Esophagus squamous epithelium (tissue), 5 donors: ENCODE measurements around the gene HES2. TPM values are rescaled to one million over a fixed set of nuclear protein-coding genes. Genes with fewer than 3 reads are reported as not detected.
A peak's percentile ranks its signal among the peaks of the same experiment; 100 is the strongest.

ENCODE experiments used
- DNase-seq: peaks from one replicate; lab custom pipeline; 2025; lab: John Stamatoyannopoulos, UW
- H3K27ac ChIP-seq, 4 donors: fragments of 200-600 bp; sonication (generic); one replicate each; pipeline ENCODE4 v1.5.1; 2016 to 2019; ENCODE audit warnings: mild to moderate bottlenecking in 1 of 4
- H3K27me3 ChIP-seq, 4 donors: fragments of 200-600 bp; sonication (generic); 1 replicate in 3 of 4; 2 replicates in 1 of 4; pipeline versions ENCODE4 v1.5.1 to v1.6.0; 2017 to 2021; ENCODE audit warnings: antibody characterized with exemption in 1 of 4
- H3K36me3 ChIP-seq, 3 donors: fragments of 200-600 bp; sonication (generic); one replicate each; pipeline ENCODE4 v1.5.1; 2016 to 2019
- H3K4me1 ChIP-seq, 3 donors: fragments of 200-600 bp; sonication (generic); one replicate each; pipeline ENCODE4 v1.5.1; 2017 to 2019
- H3K4me3 ChIP-seq, 4 donors: fragments of 200-600 bp; sonication (generic); 1 replicate in 3 of 4; 2 replicates in 1 of 4; pipeline ENCODE4 v1.5.1; 2016 to 2019; ENCODE audit warnings: mild to moderate bottlenecking in 2 of 4, moderate library complexity in 1 of 4
- H3K9me3 ChIP-seq, 3 donors: fragments of 200-600 bp; sonication (generic); one replicate each; pipeline ENCODE4 v1.5.1; 2016 to 2019
- POLR2A ChIP-seq, 4 donors: fragments of 450-650 bp; IDR thresholded peaks; one replicate each; pipeline ENCODE4 v1.6.1; 2017; ENCODE audit warnings: antibody characterized with exemption in 4 of 4, mild to moderate bottlenecking in 4 of 4, moderate library complexity in 3 of 4
- whole genome bisulfite sequencing, 2 donors: methylation state at CpG; one replicate each; pipeline ENCODE4 v1.1.5; 2018; 5-methylcytosine and 5-hydroxymethylcytosine counted together
- intact Hi-C: fragments of 100-400 bp; cut with DNase I; formaldehyde crosslinking; loops from one replicate; pipeline ENCODE4 v1.15.0; 2022
- total RNA-seq, 4 donors: library from RNA; depleted of rRNA; stranded (reverse); fragments of >200 nt; gene quantifications; one replicate each; pipeline ENCODE4 v1.1.0, GENCODE V29; 2016
- TF ChIP-seq, protein P1 (sequence below), 6 experiments: fragments of 450-650 bp in 4 of 6; fragments of 200-600 bp in 2 of 6; sonication (generic) in 2 of 6; IDR thresholded peaks; one replicate each; pipeline ENCODE4 v1.5.1; 2016 to 2019; ENCODE audit warnings: antibody characterized with exemption in 6 of 6, mild to moderate bottlenecking in 4 of 6, moderate library complexity in 4 of 6
- donor health status: DM: yes; HTN: yes; CAD: no.

The HES2 gene
- total RNA-seq, 4 donors from 2014 or later = 40.5 to 51.9 (median 50.2) TPM

DNA sequence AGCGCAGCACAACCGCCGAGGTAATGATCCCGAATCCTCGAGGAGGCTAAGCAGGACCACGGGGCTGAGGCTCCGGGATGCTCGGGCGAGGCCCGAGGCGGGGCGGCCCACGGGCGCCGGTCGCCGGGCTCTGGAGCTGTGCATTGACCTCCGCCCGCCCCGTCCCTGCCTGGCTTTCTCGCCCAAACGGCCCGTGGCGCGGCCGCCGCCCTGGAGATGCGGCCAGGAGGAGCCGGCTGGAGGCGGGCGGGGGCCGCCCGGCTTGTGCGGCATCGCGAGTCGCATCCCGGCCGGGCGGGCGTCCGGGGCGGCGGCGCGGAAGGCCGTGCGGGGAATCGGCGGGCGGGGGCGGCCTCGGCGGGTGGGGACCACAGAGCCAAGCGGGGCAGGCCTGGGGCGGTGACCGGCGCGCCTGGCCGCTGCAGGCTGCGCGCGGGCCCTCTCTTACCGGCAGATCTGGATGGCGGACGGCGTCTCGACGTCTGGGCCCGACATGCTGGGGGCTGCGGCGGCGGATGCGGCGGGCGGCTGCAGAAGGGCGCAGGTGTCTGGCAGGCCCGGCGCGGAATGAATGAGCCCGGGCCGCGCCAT lies 26.8 kb downstream of the HES2 start:
- Histone ChIP-seq H3K36me3 (no peaks in the 10 kb centered on the region), H3K27ac (peak overlapping the region; percentile 95 to 99 (median 98)), H3K4me3 (peak overlapping the region; percentile 49 to 81 (median 75)), H3K9me3 (no peaks in the 10 kb centered on the region), H3K4me1 (peaks cover 13 to 36% (median 16%) of the 10 kb centered on the region in 3 donors), H3K27me3 (no peaks in the 10 kb centered on the region)
- intact Hi-C loops = no loop called here
- TF ChIP-seq, protein P1, sequence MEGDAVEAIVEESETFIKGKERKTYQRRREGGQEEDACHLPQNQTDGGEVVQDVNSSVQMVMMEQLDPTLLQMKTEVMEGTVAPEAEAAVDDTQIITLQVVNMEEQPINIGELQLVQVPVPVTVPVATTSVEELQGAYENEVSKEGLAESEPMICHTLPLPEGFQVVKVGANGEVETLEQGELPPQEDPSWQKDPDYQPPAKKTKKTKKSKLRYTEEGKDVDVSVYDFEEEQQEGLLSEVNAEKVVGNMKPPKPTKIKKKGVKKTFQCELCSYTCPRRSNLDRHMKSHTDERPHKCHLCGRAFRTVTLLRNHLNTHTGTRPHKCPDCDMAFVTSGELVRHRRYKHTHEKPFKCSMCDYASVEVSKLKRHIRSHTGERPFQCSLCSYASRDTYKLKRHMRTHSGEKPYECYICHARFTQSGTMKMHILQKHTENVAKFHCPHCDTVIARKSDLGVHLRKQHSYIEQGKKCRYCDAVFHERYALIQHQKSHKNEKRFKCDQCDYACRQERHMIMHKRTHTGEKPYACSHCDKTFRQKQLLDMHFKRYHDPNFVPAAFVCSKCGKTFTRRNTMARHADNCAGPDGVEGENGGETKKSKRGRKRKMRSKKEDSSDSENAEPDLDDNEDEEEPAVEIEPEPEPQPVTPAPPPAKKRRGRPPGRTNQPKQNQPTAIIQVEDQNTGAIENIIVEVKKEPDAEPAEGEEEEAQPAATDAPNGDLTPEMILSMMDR (IDR thresholded peaks at IDR 0.05) = no peak
- no peak for TF ChIP-seq POLR2A (IDR thresholded peaks at IDR 0.05)
- DNase-seq = no peak
- no CpG with 5 or more reads among the region's 83 CpGs for WGBS, 2 donors

DNA sequence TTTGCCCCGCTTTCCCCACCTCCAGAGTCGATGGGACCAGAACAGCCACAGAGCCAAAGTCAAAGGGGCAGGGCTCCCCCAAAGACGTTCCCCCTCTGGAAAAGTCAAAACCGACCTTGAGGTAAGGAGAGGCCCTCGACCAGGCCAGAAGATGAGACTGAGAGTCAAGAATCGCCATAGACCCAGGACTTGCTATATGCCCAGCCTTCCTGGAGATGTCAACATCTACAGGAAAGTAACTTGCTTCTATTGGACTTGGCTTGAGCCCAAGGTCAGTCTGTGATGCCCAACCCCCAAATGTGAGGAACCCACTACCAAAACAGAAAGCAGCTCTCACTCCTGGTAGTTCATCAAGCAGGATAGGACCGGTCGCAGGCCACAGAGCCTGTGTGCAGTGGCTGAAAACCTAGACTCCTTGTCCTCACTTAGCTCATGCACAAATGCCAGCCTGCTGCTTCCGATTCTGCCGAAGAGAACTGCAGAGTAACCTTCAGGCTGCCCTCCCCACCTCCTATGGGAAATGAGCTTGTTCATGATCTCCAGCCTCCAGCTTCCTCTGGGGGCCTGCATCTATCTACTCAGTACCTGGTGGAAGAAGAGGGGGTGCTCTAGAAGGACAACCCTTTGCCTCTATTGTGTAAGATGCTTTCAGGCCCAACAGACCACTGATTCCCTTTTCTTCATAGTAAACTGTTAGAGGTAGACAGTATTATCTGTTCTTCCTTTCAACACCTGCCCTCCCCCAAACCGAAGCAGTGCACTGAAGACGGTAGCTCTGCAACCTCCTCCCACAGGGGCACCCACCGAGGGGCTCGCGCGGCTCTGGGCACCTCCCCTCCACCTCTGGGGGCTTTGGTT lies 27.5 kb downstream of the HES2 start:
- peak overlapping the region; percentile 95 to 99 (median 98) for H3K27ac ChIP-seq
- DNase-seq = no peak
- intact Hi-C loops = no loop called here

DNA sequence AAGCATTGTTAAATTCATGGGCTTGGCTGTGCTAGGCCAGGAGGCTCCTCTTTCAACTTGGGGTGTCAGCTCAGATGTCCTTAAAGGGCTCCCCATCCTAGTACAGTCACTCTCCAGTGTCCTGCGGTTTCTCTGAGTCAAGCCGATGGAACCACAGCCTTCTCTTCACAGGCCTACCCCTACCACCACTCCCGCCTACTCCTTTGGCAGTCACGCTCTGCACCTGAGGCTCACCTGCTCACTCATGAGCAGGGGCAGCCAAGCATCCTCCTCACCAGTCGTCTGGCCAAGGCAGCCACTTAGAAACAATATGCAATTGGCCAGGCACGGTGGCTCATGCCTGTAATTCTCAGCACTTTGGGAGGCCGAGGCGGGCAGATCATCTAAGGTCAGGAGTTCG lies 29.7 kb downstream of the HES2 start:
- intact Hi-C loops = no loop called here
- Histone ChIP-seq H3K27ac (no peak overlapping the region), H3K36me3 (no peaks in the 10 kb centered on the region), H3K9me3 (no peaks in the 10 kb centered on the region), H3K4me3 (no peak overlapping the region), H3K4me1 (peaks cover 20 to 46% (median 28%) of the 10 kb centered on the region in 3 donors), H3K27me3 (no peaks in the 10 kb centered on the region)
- TF ChIP-seq, protein P1 (IDR thresholded peaks at IDR 0.05) = no peak
- no peak for TF ChIP-seq POLR2A (IDR thresholded peaks at IDR 0.05)
- no peak for DNase-seq
- WGBS, 2 donors = 78 to 85% methylated on average over 4 to 8 of the region's 9 CpGs

More for the DNA sequence above, 27.5 kb downstream of the HES2 start:
- H3K4me3 ChIP-seq = peak overlapping the region; percentile 49 to 81 (median 75)
- no peaks in the 10 kb centered on the region for H3K36me3 ChIP-seq
- no peaks in the 10 kb centered on the region for H3K27me3 ChIP-seq
- 28 to 77% methylated on average over 6 to 12 of the region's 16 CpGs for WGBS, 2 donors
- no peak for TF ChIP-seq POLR2A (IDR thresholded peaks at IDR 0.05)
- TF ChIP-seq, protein P1 (IDR thresholded peaks at IDR 0.05) = no peak
- no peaks in the 10 kb centered on the region for H3K9me3 ChIP-seq
- H3K4me1 ChIP-seq = peaks cover 13 to 36% (median 16%) of the 10 kb centered on the region in 3 donors

DNA sequence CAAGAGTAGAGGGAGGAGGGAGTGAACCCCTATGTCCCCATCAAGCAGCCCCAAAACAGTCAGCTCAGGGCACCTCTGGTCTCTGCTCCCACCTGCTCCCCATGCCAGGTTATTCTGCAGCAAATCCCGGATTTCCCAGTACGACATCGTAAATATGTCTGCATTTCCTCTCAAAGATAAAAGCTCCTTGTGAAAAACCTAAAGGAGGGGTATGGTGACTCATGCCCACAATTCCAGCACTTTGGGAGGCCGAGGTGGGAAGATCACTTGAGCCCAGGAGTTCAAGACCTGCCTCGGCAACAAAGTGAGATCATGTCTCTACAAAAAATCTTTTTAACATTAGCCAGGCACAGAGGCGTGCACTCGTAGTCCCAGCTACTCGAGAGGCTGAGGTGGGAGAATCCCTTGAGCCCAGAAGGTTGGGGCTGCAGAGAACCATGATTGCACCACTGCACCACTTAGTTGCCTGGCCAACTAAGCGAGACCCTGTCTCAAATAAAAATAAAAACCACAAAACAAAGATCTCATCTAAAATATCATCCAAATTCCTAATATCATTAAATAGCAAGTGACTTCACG lies 33.3 kb downstream of the HES2 start:
- Histone ChIP-seq H3K4me1 (peaks cover 7 to 26% (median 17%) of the 10 kb centered on the region in 3 donors), H3K27me3 (no peaks in the 10 kb centered on the region), H3K9me3 (no peaks in the 10 kb centered on the region), H3K4me3 (peak overlapping the region in 1 of 4 donors; percentile 33), H3K27ac (peak overlapping the region; percentile 80 to 89 (median 82)), H3K36me3 (no peaks in the 10 kb centered on the region)
- 54 to 56% methylated on average over 9 to 10 of the region's 10 CpGs for WGBS, 2 donors
- no peak for DNase-seq
- intact Hi-C loops = no loop called here
- TF ChIP-seq POLR2A (IDR thresholded peaks at IDR 0.05) = no peak
- TF ChIP-seq, protein P1 (IDR thresholded peaks at IDR 0.05) = no peak
